Fibroblast of lung (primary cell): ENCODE results near the gene TMEM135. TPM values are rescaled to one million over a fixed set of nuclear protein-coding genes. Genes with fewer than 3 reads are reported as not detected.
A peak's percentile ranks its signal among the peaks of the same experiment; 100 is the strongest.

ENCODE experiments used
- DNase-seq, 2 donors: peaks; one replicate each; pipeline versions ENCODE4 v3.0.0 to v3.0.0-alpha.2; 2010; ENCODE audit warnings: low read depth in 2 of 2
- H2AFZ ChIP-seq: 2 replicates; pipeline ENCODE4 v1.5.1; 2012; ENCODE audit warnings: low read length, control low read depth, inconsistent platforms
- H3K27ac ChIP-seq: 2 replicates; pipeline ENCODE4 v1.5.1; 2011; ENCODE audit warnings: low read length, control low read depth; ENCODE audit not compliant: insufficient read depth
- H3K27me3 ChIP-seq: 2 replicates; pipeline ENCODE4 v1.5.1; 2011; ENCODE audit warnings: mild to moderate bottlenecking, low read length; ENCODE audit not compliant: control insufficient read depth, insufficient read depth
- H3K36me3 ChIP-seq: 2 replicates; pipeline ENCODE4 v1.5.1; 2011; ENCODE audit warnings: low read length; ENCODE audit not compliant: control insufficient read depth, insufficient read depth
- H3K4me1 ChIP-seq: 2 replicates; pipeline ENCODE4 v1.5.1; 2011; ENCODE audit warnings: low read length; ENCODE audit not compliant: control insufficient read depth, insufficient read depth; ENCODE audit errors: extremely low read depth
- H3K4me2 ChIP-seq: 2 replicates; pipeline ENCODE4 v1.5.1; 2011; ENCODE audit warnings: low read length, control low read depth; ENCODE audit not compliant: insufficient read depth; ENCODE audit errors: extremely low read depth
- H3K4me3 ChIP-seq, 4 experiments: fragments of 200-600 bp in 1 of 4; sonication (generic) in 1 of 4; replicated peaks in 1 of 4; 2 replicates each; pipeline ENCODE4 v1.5.1; 2011 to 2016; ENCODE audit warnings: low read length in 4 of 4, low read depth in 3 of 4, mild to moderate bottlenecking in 3 of 4, control low read depth in 2 of 4, inconsistent platforms in 1 of 4, mixed read lengths in 1 of 4; ENCODE audit not compliant: insufficient read depth in 1 of 4; ENCODE audit errors: control extremely low read depth in 1 of 4
- H3K79me2 ChIP-seq: 2 replicates; pipeline ENCODE4 v1.5.1; 2012; ENCODE audit warnings: mild to moderate bottlenecking, low read length, inconsistent platforms; ENCODE audit not compliant: control insufficient read depth, insufficient read depth
- H3K9ac ChIP-seq: 2 replicates; pipeline ENCODE4 v1.5.1; 2011; ENCODE audit warnings: mild to moderate bottlenecking, low read length, control low read depth; ENCODE audit not compliant: insufficient read depth
- H3K9me3 ChIP-seq: 2 replicates; pipeline ENCODE4 v1.5.1; 2012; ENCODE audit warnings: low read depth, low read length; ENCODE audit not compliant: control insufficient read depth, insufficient read depth
- H4K20me1 ChIP-seq: 2 replicates; pipeline ENCODE4 v1.5.1; 2011; ENCODE audit warnings: low read length; ENCODE audit not compliant: control insufficient read depth, insufficient read depth; ENCODE audit errors: extremely low read depth
- EZH2 ChIP-seq: IDR thresholded peaks from 2 replicates; pipeline ENCODE4 v1.5.1; 2012; ENCODE audit warnings: low read length, control low read depth, mild to moderate bottlenecking; ENCODE audit errors: missing control alignments
- polyA plus RNA-seq, 2 donors: library from polyadenylated mRNA; depleted of rRNA in 1 of 2; stranded (reverse) in 1 of 2; unstranded in 1 of 2; fragments of >200 nt; gene quantifications; 2 replicates each; pipeline ENCODE4 v1.2.1, GENCODE V29; 2011 to 2012; ENCODE audit warnings: missing spikeins in 1 of 2
- total RNA-seq: library from RNA; depleted of rRNA; stranded (reverse); fragments of >200 nt; gene quantifications from 2 replicates; pipeline ENCODE4 v1.2.1, GENCODE V29; 2014
- TF ChIP-seq, protein P1 (sequence below), 2 donors: IDR thresholded peaks in 1 of 2; conservative IDR thresholded peaks in 1 of 2; 1 replicate in 1 of 2; 2 replicates in 1 of 2; pipeline ENCODE4 v1.5.1; 2011 to 2012; ENCODE audit warnings: low read length in 2 of 2, control low read depth in 1 of 2, inconsistent platforms in 1 of 2, low read depth in 1 of 2, mild to moderate bottlenecking in 1 of 2

Gene TMEM135
- total and polyA plus RNA-seq, 2 donors (not counting 1 experiment from before 2014, with no cell fraction given), result 17.3 to 20.6 TPM

DNA sequence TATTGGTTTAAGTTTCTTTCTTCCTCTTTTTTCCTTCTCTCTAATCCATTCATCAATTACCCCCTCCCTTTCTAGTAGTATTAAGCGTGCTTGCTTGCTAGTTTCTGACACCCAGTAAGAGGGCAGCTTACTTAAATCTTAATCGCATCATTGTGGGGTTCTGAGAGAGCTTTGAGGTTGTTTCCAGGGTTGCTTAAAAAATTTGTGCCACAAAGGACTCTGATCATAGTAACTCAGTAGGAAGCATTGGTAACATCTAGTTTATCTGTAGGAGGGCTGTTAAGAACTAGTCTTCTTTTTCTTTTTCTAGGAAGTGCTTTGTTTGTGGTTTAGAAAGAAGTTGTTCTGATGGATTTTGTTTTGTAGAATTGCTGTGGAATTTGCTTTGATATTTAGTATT lies 45.3 kb downstream of the TMEM135 start:
- Histone ChIP-seq H3K4me1 (no peaks in the 10 kb centered on the region), H4K20me1 (no peaks in the 10 kb centered on the region), H3K9me3 (no peaks in the 10 kb centered on the region), H3K27me3 (no peaks in the 10 kb centered on the region), H2AFZ (no peak overlapping the region), H3K9ac (no peak overlapping the region), H3K27ac (no peak overlapping the region), H3K79me2 (no peaks in the 10 kb centered on the region), H3K36me3 (no peaks in the 10 kb centered on the region), H3K4me3 (no peak overlapping the region), H3K4me2 (no peak overlapping the region)
- no peak for TF ChIP-seq EZH2
- TF ChIP-seq, protein P1, sequence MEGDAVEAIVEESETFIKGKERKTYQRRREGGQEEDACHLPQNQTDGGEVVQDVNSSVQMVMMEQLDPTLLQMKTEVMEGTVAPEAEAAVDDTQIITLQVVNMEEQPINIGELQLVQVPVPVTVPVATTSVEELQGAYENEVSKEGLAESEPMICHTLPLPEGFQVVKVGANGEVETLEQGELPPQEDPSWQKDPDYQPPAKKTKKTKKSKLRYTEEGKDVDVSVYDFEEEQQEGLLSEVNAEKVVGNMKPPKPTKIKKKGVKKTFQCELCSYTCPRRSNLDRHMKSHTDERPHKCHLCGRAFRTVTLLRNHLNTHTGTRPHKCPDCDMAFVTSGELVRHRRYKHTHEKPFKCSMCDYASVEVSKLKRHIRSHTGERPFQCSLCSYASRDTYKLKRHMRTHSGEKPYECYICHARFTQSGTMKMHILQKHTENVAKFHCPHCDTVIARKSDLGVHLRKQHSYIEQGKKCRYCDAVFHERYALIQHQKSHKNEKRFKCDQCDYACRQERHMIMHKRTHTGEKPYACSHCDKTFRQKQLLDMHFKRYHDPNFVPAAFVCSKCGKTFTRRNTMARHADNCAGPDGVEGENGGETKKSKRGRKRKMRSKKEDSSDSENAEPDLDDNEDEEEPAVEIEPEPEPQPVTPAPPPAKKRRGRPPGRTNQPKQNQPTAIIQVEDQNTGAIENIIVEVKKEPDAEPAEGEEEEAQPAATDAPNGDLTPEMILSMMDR (conservative IDR thresholded peaks at IDR 0.05 in 1 of 2, IDR thresholded peaks at IDR 0.05 in 1 of 2; ENCODE audit: low read depth in 1 of 2, low read length in 2 of 2), result no peak
- no peak for DNase-seq

DNA sequence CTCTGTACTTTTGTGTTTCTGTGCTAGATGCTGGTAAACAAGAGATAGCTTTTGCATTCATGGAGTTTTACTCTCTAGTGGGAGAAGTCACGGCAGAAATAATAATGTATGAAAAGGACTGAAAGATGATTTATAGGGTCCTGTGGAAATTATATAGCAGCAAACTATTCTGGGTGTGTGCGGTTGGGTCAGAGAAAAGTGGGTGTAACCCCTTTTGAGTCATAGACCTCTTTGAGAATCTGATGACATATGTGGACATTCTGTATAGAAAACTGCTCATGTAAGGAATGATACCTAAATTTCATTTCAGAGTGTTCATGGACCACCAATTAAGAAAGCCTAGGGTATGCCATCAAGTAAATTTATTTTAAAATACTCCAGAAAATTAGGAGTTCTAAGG lies 54.4 kb downstream of the TMEM135 start:
- Histone ChIP-seq H3K79me2 (no peaks in the 10 kb centered on the region), H4K20me1 (no peaks in the 10 kb centered on the region), H3K9me3 (no peaks in the 10 kb centered on the region), H3K4me3 (no peak overlapping the region), H3K4me1 (no peaks in the 10 kb centered on the region), H2AFZ (no peak overlapping the region), H3K27ac (no peak overlapping the region), H3K27me3 (no peaks in the 10 kb centered on the region), H3K36me3 (no peaks in the 10 kb centered on the region), H3K9ac (no peak overlapping the region), H3K4me2 (no peak overlapping the region)
- peak in 1 of 2 donors; percentile 67 for DNase-seq
- TF ChIP-seq EZH2, result no peak
- TF ChIP-seq, protein P1 (conservative IDR thresholded peaks at IDR 0.05 in 1 of 2, IDR thresholded peaks at IDR 0.05 in 1 of 2; ENCODE audit: low read depth in 1 of 2, low read length in 2 of 2), result no peak

DNA sequence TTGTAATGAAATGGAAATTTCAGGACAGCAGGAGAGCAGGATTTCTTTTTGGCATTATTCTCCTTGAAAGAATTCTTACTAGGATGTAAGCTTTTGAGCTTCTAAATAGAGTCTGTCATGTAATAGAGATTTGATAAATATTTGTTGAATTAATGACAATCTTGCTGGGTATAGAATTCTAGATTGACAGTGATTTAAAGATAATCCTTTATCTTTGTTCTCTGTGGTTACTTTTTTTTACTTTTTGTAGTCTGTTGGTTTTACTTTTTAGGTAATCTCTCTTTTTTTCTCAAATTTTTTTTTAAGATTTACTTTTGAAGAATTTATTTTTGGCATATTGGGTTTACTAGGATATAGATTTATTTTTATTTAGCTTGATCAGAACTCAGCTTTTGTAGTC lies 54.8 kb downstream of the TMEM135 start:
- Histone ChIP-seq H3K36me3 (no peaks in the 10 kb centered on the region), H3K4me2 (no peak overlapping the region), H3K4me1 (no peaks in the 10 kb centered on the region), H3K9ac (no peak overlapping the region), H2AFZ (no peak overlapping the region), H3K9me3 (no peaks in the 10 kb centered on the region), H3K27me3 (no peaks in the 10 kb centered on the region), H3K4me3 (no peak overlapping the region), H3K79me2 (no peaks in the 10 kb centered on the region), H4K20me1 (peaks cover under 1% of the 10 kb centered on the region), H3K27ac (no peak overlapping the region)
- TF ChIP-seq EZH2, result no peak
- TF ChIP-seq, protein P1 (conservative IDR thresholded peaks at IDR 0.05 in 1 of 2, IDR thresholded peaks at IDR 0.05 in 1 of 2; ENCODE audit: low read depth in 1 of 2, low read length in 2 of 2), result no peak
- no peak for DNase-seq
